CD8-positive, alpha-beta memory T cell (primary cell): ENCODE results near the gene EDEM3. TPM values are rescaled to one million over a fixed set of nuclear protein-coding genes. Genes with fewer than 3 reads are reported as not detected.
"Not testable (repeated sequence)": the region's sequence is repeated elsewhere in the genome, so short reads cannot be mapped to it uniquely, and the experiment has no call there.

Experiments used
- CTCF ChIA-PET: fragments of 350-600 bp; sonication (Branson Sonifier 250); formaldehyde crosslinking; loops from one replicate; lab custom pipeline; 2021; ENCODE audit warnings: antibody characterized with exemption; lab: Charles Lee
- POLR2A ChIA-PET: fragments of 350-600 bp; sonication (Branson Sonifier 250); formaldehyde crosslinking; loops from one replicate; lab custom pipeline; 2021; ENCODE audit warnings: antibody characterized with exemption; lab: Charles Lee
- DNase-seq, 5 donors: peaks; one replicate each; pipeline versions ENCODE4 v3.0.0 to v3.0.0-alpha.2; 2020 to 2022; ENCODE audit warnings: mixed read lengths in 1 of 5
- H3K27ac ChIP-seq: one replicate; pipeline ENCODE4 v1.7.0; 2013; ENCODE audit warnings: low read depth, mild to moderate bottlenecking, low read length, moderate library complexity
- H3K27me3 ChIP-seq: 2 replicates; pipeline ENCODE4 v1.7.0; 2013; ENCODE audit warnings: low read length, mild to moderate bottlenecking; ENCODE audit not compliant: insufficient read depth, poor library complexity, severe bottlenecking
- H3K36me3 ChIP-seq: 2 replicates; pipeline ENCODE4 v1.7.0; 2013; ENCODE audit warnings: mild to moderate bottlenecking, low read length, moderate library complexity; ENCODE audit not compliant: insufficient read depth
- H3K4me1 ChIP-seq: 2 replicates; pipeline ENCODE4 v1.7.0; 2013; ENCODE audit warnings: mild to moderate bottlenecking, low read length, moderate library complexity; ENCODE audit not compliant: insufficient read depth
- H3K4me3 ChIP-seq: 2 replicates; pipeline ENCODE4 v1.7.0; 2013; ENCODE audit warnings: mild to moderate bottlenecking, low read length
- H3K9me3 ChIP-seq: 2 replicates; pipeline ENCODE4 v1.7.0; 2013; ENCODE audit warnings: mild to moderate bottlenecking, low read length
- H3K27ac Mint-ChIP-seq, 8 donors: one replicate each; pipeline ENCODE4 v1.8.0; 2020 to 2021; ENCODE audit warnings: mixed read lengths in 8 of 8, mild to moderate bottlenecking in 6 of 8, inconsistent platforms in 3 of 8, moderate library complexity in 3 of 8
- H3K27me3 Mint-ChIP-seq, 2 donors: one replicate each; pipeline ENCODE4 v1.8.0; 2020 to 2021; ENCODE audit warnings: mixed read lengths in 2 of 2, mild to moderate bottlenecking in 1 of 2, moderate library complexity in 1 of 2
- H3K36me3 Mint-ChIP-seq, 3 donors: one replicate each; pipeline ENCODE4 v1.8.0; 2020 to 2021; ENCODE audit warnings: mixed read lengths in 3 of 3, inconsistent platforms in 1 of 3, mild to moderate bottlenecking in 1 of 3
- H3K4me1 Mint-ChIP-seq, 3 donors: one replicate each; pipeline ENCODE4 v1.8.0; 2020 to 2021; ENCODE audit warnings: mixed read lengths in 3 of 3, inconsistent platforms in 1 of 3, mild to moderate bottlenecking in 1 of 3
- H3K4me3 Mint-ChIP-seq, 7 donors: one replicate each; pipeline ENCODE4 v1.8.0; 2020 to 2021; ENCODE audit warnings: mixed read lengths in 7 of 7, mild to moderate bottlenecking in 6 of 7, moderate library complexity in 4 of 7, inconsistent platforms in 2 of 7
- H3K9me3 Mint-ChIP-seq, 5 donors: one replicate each; pipeline ENCODE4 v1.8.0; 2020 to 2022; ENCODE audit warnings: mixed read lengths in 5 of 5, mild to moderate bottlenecking in 3 of 5, moderate library complexity in 2 of 5, inconsistent platforms in 1 of 5
- polyA plus RNA-seq: library from polyadenylated mRNA; unstranded; fragments of 300-500 nt; fragmentation: Illumina TruSeq; gene quantifications from one replicate; pipeline ENCODE4 v1.2.3, GENCODE V29; 2021
- total RNA-seq, 2 experiments: library from RNA; stranded (reverse); gene quantifications; one replicate each; pipeline ENCODE4 v1.2.3, GENCODE V29; 2021

Gene EDEM3
- total and polyA plus RNA-seq, 3 experiments from 2014 or later: 12.1 to 24.9 (median 20.1) TPM

- CTCF ChIA-PET, H3K4me1 Mint-ChIP-seq, H3K27me3 Mint-ChIP-seq, DNase-seq, H3K4me3 Mint-ChIP-seq, H3K9me3 ChIP-seq, POLR2A ChIA-PET, H3K36me3 ChIP-seq, H3K27ac ChIP-seq, H3K27ac Mint-ChIP-seq, H3K4me3 ChIP-seq, H3K4me1 ChIP-seq, H3K27me3 ChIP-seq: not testable (repeated sequence)
- peaks cover 18 to 22% (median 20%) of the 10 kb centered on the region in 5 donors for H3K9me3 Mint-ChIP-seq
- peaks cover 0 to 19% (median 0%) of the 10 kb centered on the region in 3 donors for H3K36me3 Mint-ChIP-seq
These were observed 73.9 kb downstream of the EDEM3 start for GRCh38 chr1:184680611-184681225.

GRCh38 chr1:184679472-184679871, 75.2 kb downstream of the EDEM3 start:
- H3K36me3 ChIP-seq, POLR2A ChIA-PET, DNase-seq, H3K4me3 Mint-ChIP-seq, H3K27ac ChIP-seq, CTCF ChIA-PET, H3K27ac Mint-ChIP-seq, H3K4me1 Mint-ChIP-seq, H3K4me3 ChIP-seq, H3K9me3 ChIP-seq, H3K4me1 ChIP-seq, H3K27me3 ChIP-seq: not testable (repeated sequence)
- Mint-ChIP-seq H3K36me3 (peaks cover 0 to 26% (median 0%) of the 10 kb centered on the region in 3 donors), H3K27me3 (peaks cover 8 to 12% of the 10 kb centered on the region in 2 donors), H3K9me3 (peaks cover 18 to 22% (median 20%) of the 10 kb centered on the region in 5 donors)

- Mint-ChIP-seq H3K4me1 (no peaks in the 10 kb centered on the region), H3K4me3 (no peak overlapping the region), H3K9me3 (peaks cover 18 to 22% (median 20%) of the 10 kb centered on the region in 5 donors), H3K27ac (no peak overlapping the region), H3K27me3 (peaks cover 10 to 31% of the 10 kb centered on the region in 2 donors), H3K36me3 (peaks cover 0 to 26% (median 0%) of the 10 kb centered on the region in 3 donors)
- Histone ChIP-seq H3K9me3 (no peaks in the 10 kb centered on the region), H3K4me3 (no peak overlapping the region), H3K4me1 (no peaks in the 10 kb centered on the region), H3K36me3 (no peaks in the 10 kb centered on the region), H3K27ac (no peak overlapping the region), H3K27me3 (no peaks in the 10 kb centered on the region)
- no peak for DNase-seq
- CTCF ChIA-PET: no interaction called here
- POLR2A ChIA-PET: no interaction called here
These were observed 77.3 kb downstream of the EDEM3 start for GRCh38 chr1:184677344-184677743.

- CTCF ChIA-PET: interaction anchor here (1.5 kb wide), 1 partner anchor 9 kb away, joined by 6 read pairs; no protein-coding TSS in a partner anchor
- DNase-seq: no peak
These were observed 81.4 kb downstream of the EDEM3 start for GRCh38 chr1:184673305-184673704.

GRCh38 chr1:184672013-184672726, 82.5 kb downstream of the EDEM3 start:
- CTCF ChIA-PET: no interaction called here

More at GRCh38 chr1:184673305-184673704, 81.4 kb downstream of the EDEM3 start:
- peaks cover 0 to 12% (median 0%) of the 10 kb centered on the region in 3 donors for H3K36me3 Mint-ChIP-seq
- Histone ChIP-seq H3K4me1 (no peaks in the 10 kb centered on the region), H3K4me3 (no peak overlapping the region), H3K36me3 (no peaks in the 10 kb centered on the region), H3K9me3 (no peaks in the 10 kb centered on the region), H3K27ac (no peak overlapping the region), H3K27me3 (no peaks in the 10 kb centered on the region)
- H3K9me3 Mint-ChIP-seq: peaks cover 0 to 4% (median 0%) of the 10 kb centered on the region in 5 donors
- POLR2A ChIA-PET: no interaction called here
- H3K27me3 Mint-ChIP-seq: peaks cover 16 to 46% of the 10 kb centered on the region in 2 donors
- H3K4me1 Mint-ChIP-seq: no peaks in the 10 kb centered on the region
- H3K27ac Mint-ChIP-seq: no peak overlapping the region
- no peak overlapping the region for H3K4me3 Mint-ChIP-seq

GRCh38 chr1:184669391-184669790, 85.3 kb downstream of the EDEM3 start:
- Histone ChIP-seq H3K36me3 (no peaks in the 10 kb centered on the region), H3K27me3 (no peaks in the 10 kb centered on the region), H3K9me3 (no peaks in the 10 kb centered on the region), H3K4me1 (no peaks in the 10 kb centered on the region), H3K27ac (no peak overlapping the region), H3K4me3 (no peak overlapping the region)
- ChIA-PET CTCF (no interaction called here), POLR2A (no interaction called here)
- DNase-seq: no peak
- no peaks in the 10 kb centered on the region for H3K9me3 Mint-ChIP-seq
- no peak overlapping the region for H3K4me3 Mint-ChIP-seq
- H3K27ac Mint-ChIP-seq: no peak overlapping the region
- no peaks in the 10 kb centered on the region for H3K4me1 Mint-ChIP-seq
- peaks cover 10 to 50% of the 10 kb centered on the region in 2 donors for H3K27me3 Mint-ChIP-seq
- H3K36me3 Mint-ChIP-seq: no peaks in the 10 kb centered on the region

More at GRCh38 chr1:184672013-184672726, 82.5 kb downstream of the EDEM3 start:
- Histone ChIP-seq H3K27me3 (no peaks in the 10 kb centered on the region), H3K4me1 (no peaks in the 10 kb centered on the region), H3K27ac (no peak overlapping the region), H3K4me3 (no peak overlapping the region), H3K9me3 (no peaks in the 10 kb centered on the region), H3K36me3 (no peaks in the 10 kb centered on the region)
- DNase-seq: no peak
- H3K4me1 Mint-ChIP-seq: no peaks in the 10 kb centered on the region
- H3K36me3 Mint-ChIP-seq: peaks cover 0 to 12% (median 0%) of the 10 kb centered on the region in 3 donors
- H3K27ac Mint-ChIP-seq: no peak overlapping the region
- H3K4me3 Mint-ChIP-seq: no peak overlapping the region
- peaks cover 0 to 4% (median 0%) of the 10 kb centered on the region in 5 donors for H3K9me3 Mint-ChIP-seq
- peaks cover 16 to 46% of the 10 kb centered on the region in 2 donors for H3K27me3 Mint-ChIP-seq
- POLR2A ChIA-PET: no interaction called here

DNA sequence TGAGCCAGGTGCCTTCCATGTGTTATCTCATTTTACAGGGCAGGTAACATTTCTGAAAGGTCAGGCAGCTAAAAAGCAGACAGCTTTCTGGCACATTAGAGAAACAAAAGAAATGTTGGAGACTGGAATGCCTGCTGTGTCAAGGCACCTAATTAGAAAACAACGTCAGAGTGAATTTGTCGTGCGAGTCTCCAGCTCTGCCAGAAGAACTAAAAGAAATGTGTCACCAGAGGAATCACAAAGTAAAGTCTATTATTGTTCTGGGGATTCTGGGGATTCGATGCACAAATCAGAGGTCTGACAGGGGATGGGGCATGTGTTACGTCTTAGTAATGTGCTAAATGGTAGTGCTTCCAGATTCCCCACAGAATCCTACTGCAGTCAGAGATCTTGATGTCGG, 89.3 kb downstream of the EDEM3 start:
- H3K27me3 Mint-ChIP-seq: peaks cover 8 to 23% of the 10 kb centered on the region in 2 donors
- DNase-seq: no peak
- H3K9me3 Mint-ChIP-seq: no peaks in the 10 kb centered on the region
- H3K36me3 Mint-ChIP-seq: no peaks in the 10 kb centered on the region
- H3K27me3 ChIP-seq: no peaks in the 10 kb centered on the region
- ChIA-PET CTCF (no interaction called here), POLR2A (no interaction called here)
- no peak overlapping the region for H3K4me3 ChIP-seq
- H3K9me3 ChIP-seq: no peaks in the 10 kb centered on the region
- no peaks in the 10 kb centered on the region for H3K36me3 ChIP-seq
- H3K4me1 Mint-ChIP-seq: peaks cover 10 to 19% (median 14%) of the 10 kb centered on the region in 3 donors
- H3K4me3 Mint-ChIP-seq: no peak overlapping the region
- no peak overlapping the region for H3K27ac ChIP-seq
- no peak overlapping the region for H3K27ac Mint-ChIP-seq
- H3K4me1 ChIP-seq: no peaks in the 10 kb centered on the region

DNA sequence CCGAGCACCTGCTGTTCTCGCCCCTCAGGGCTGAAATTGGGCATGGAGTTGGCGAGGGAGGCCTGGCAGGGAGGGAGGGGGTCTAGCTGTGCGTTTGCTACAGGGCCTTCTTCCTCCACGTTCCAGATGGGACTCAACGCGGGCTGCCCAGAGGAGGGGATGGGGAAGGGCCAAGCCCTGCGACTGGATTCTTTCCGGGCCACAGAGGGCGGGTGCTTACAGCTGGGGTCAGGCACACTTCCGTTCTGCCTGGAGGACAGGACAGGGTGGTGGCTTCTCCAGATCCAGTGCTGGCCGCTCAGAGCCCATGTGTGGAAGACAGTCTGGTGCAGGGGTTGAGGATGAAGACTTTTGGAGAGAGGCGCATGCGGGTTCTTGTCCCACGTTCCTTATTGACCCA, 90.0 kb downstream of the EDEM3 start:
- ChIA-PET POLR2A (no interaction called here), CTCF (interaction anchor here (1.2 to 1.6 kb wide), 4 partner anchors 9 to 26 kb away, joined by 3 to 6 read pairs (median 4); no protein-coding TSS in a partner anchor)
- H3K4me1 Mint-ChIP-seq: peaks cover 10 to 19% (median 14%) of the 10 kb centered on the region in 3 donors
- Histone ChIP-seq H3K9me3 (no peaks in the 10 kb centered on the region), H3K27me3 (no peaks in the 10 kb centered on the region), H3K36me3 (no peaks in the 10 kb centered on the region), H3K4me3 (no peak overlapping the region), H3K27ac (no peak overlapping the region), H3K4me1 (no peaks in the 10 kb centered on the region)
- no peaks in the 10 kb centered on the region for H3K9me3 Mint-ChIP-seq
- no peaks in the 10 kb centered on the region for H3K36me3 Mint-ChIP-seq
- H3K4me3 Mint-ChIP-seq: no peak overlapping the region
- no peak for DNase-seq
- H3K27ac Mint-ChIP-seq: peak overlapping the region in 2 of 8 donors; percentile 23 to 58
- peaks cover 8 to 23% of the 10 kb centered on the region in 2 donors for H3K27me3 Mint-ChIP-seq
